HG03135 (cell line): Measurements from ENCODE around the gene FFAR3.
"Not testable (repeated sequence)": the region's sequence is repeated elsewhere in the genome, so short reads cannot be mapped to it uniquely, and the experiment has no call there.

Experiments
- ATAC-seq: cut with Tn5 transposase; IDR thresholded peaks from one replicate; pipeline ENCODE4 v1.9.1; 2021; ENCODE audit warnings: mild to moderate bottlenecking, moderate library complexity; ENCODE audit not compliant: unreplicated experiment

FFAR3 gene

GRCh38 chr19:35373492-35373891 lies 15.2 kb downstream of the FFAR3 start:
- ATAC-seq, result no peak

- not testable (repeated sequence) for ATAC-seq
Measured at GRCh38 chr19:35374031-35374430, 15.8 kb downstream of the FFAR3 start.

GRCh38 chr19:35375505-35376307 lies 17.4 kb downstream of the FFAR3 start:
- no peak for ATAC-seq

- no peak for ATAC-seq
Measured at GRCh38 chr19:35377656-35378055, 19.4 kb downstream of the FFAR3 start.

- no peak for ATAC-seq
Measured at GRCh38 chr19:35378356-35378755, 20.1 kb downstream of the FFAR3 start.

GRCh38 chr19:35379545-35379944 lies 21.3 kb downstream of the FFAR3 start:
- ATAC-seq, result not testable (repeated sequence)

GRCh38 chr19:35379992-35380391 lies 21.7 kb downstream of the FFAR3 start:
- ATAC-seq, result no peak

GRCh38 chr19:35380450-35381124 lies 22.3 kb downstream of the FFAR3 start:
- no peak for ATAC-seq

- ATAC-seq, result no peak
Measured at GRCh38 chr19:35381318-35381717, 23.1 kb downstream of the FFAR3 start.

- no peak for ATAC-seq
Measured at GRCh38 chr19:35381926-35382325, 23.7 kb downstream of the FFAR3 start.

GRCh38 chr19:35383536-35383935 lies 25.3 kb downstream of the FFAR3 start:
- no peak for ATAC-seq

GRCh38 chr19:35388277-35389054 lies 30.2 kb downstream of the FFAR3 start:
- ATAC-seq, result no peak

GRCh38 chr19:35389192-35389861 lies 31.1 kb downstream of the FFAR3 start:
- no peak for ATAC-seq

- no peak for ATAC-seq
Measured at GRCh38 chr19:35392742-35393715, 34.8 kb downstream of the FFAR3 start.

- ATAC-seq, result no peak
Measured at GRCh38 chr19:35395382-35396199, 37.3 kb downstream of the FFAR3 start.

- no peak for ATAC-seq
Measured at GRCh38 chr19:35396240-35396885, 38.1 kb downstream of the FFAR3 start.

GRCh38 chr19:35397064-35397463 lies 38.8 kb downstream of the FFAR3 start:
- no peak for ATAC-seq

- no peak for ATAC-seq
Measured at GRCh38 chr19:35398570-35398969, 40.3 kb downstream of the FFAR3 start.

- ATAC-seq, result no peak
Measured at GRCh38 chr19:35399231-35399630, 41.0 kb downstream of the FFAR3 start.
